Measurements from ENCODE around the gene ASB2.

ASB2 gene

DNA sequence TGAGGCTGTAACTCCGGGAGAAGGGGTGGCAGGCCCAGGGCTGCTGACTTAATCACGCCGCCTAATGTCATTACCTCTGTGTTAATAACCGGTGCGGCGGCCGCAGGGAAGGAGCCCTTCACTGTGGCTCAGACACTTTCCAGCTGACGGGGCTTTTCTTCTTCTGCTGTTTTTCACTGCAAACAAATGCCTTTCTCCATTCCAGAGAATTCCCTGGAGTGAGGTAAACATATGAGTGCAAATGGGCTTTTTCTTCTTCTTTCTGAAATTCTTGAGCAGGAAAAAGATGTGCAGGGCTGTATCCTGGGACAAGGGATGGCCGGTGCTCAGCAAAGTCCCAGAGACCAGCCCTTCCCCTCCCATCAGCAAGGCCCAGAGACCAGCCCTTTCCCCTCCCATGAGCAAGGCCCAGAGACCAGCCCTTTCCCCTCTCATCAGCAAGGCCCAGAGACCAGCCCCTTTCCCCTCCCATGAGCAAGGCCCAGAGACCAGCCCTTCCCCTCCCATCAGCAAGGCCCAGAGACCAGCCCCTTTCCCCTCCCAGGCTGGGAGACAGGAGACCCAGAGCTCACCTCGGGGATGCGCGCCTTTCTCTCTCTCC lies 82.6 kb downstream of the ASB2 start:
- TF ChIP-seq REST (IDR thresholded peaks at IDR 0.05; ENCODE audit: insufficient read depth in 1 of 2, low read depth in 2 of 2, low read length in 2 of 2) (no peak), FOXP2 (optimal IDR thresholded peaks at IDR 0.05; ENCODE audit: borderline replicate concordance, extremely low read depth, extremely low read length, insufficient read depth) (no peak), SIN3A (IDR thresholded peaks at IDR 0.05; ENCODE audit: borderline replicate concordance, insufficient read depth, low read length) (no peak), TAF1 (IDR thresholded peaks at IDR 0.05; ENCODE audit: borderline replicate concordance, insufficient read depth, low read length) (no peak), POLR2AphosphoS5 (IDR thresholded peaks at IDR 0.05; ENCODE audit: low read depth, low read length) (no peak)

DNA sequence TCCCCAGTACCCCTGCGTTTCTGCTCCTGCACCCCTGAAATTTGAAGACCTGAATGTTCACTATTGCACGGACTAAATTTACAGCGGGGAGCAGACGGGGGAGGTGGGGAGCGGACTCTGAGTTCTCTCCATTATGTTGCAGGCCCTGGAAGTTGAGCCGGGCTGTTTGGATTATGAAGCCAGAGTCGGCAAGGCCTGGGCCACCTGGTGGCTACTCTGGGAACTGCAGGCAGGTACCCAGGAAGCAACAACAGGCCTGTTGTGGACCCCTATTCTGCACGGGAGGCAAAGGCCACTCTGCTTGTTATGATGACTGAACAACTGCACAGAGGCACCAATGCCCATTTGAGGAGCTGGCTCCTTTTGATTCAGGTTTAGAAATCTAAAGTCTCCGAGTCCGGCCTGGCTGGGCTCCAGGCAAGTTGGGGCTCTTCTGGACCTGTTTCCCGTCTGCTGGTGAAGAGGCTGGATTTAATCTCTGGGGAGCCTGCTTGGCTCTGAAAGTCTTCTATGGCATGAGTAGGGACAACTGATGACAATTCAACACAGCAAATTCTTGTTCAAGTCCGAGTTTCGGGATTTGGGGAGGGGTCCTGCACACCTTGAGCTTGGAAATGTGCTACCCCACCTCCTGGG lies 83.3 kb downstream of the ASB2 start:
- no peak for TF ChIP-seq REST (IDR thresholded peaks at IDR 0.05; ENCODE audit: insufficient read depth in 1 of 2, low read depth in 2 of 2, low read length in 2 of 2)
- TF ChIP-seq FOXP2 (optimal IDR thresholded peaks at IDR 0.05; ENCODE audit: borderline replicate concordance, extremely low read depth, extremely low read length, insufficient read depth), result no peak
- no peak for TF ChIP-seq POLR2AphosphoS5 (IDR thresholded peaks at IDR 0.05; ENCODE audit: low read depth, low read length)
- no peak for TF ChIP-seq TAF1 (IDR thresholded peaks at IDR 0.05; ENCODE audit: borderline replicate concordance, insufficient read depth, low read length)
- no peak for TF ChIP-seq SIN3A (IDR thresholded peaks at IDR 0.05; ENCODE audit: borderline replicate concordance, insufficient read depth, low read length)

- no peak for TF ChIP-seq SIN3A (IDR thresholded peaks at IDR 0.05; ENCODE audit: borderline replicate concordance, insufficient read depth, low read length)
- no peak for TF ChIP-seq POLR2AphosphoS5 (IDR thresholded peaks at IDR 0.05; ENCODE audit: low read depth, low read length)
- TF ChIP-seq FOXP2 (optimal IDR thresholded peaks at IDR 0.05; ENCODE audit: borderline replicate concordance, extremely low read depth, extremely low read length, insufficient read depth), result no peak
- TF ChIP-seq REST (IDR thresholded peaks at IDR 0.05; ENCODE audit: insufficient read depth in 1 of 2, low read depth in 2 of 2, low read length in 2 of 2), result no peak
- TF ChIP-seq TAF1 (IDR thresholded peaks at IDR 0.05; ENCODE audit: borderline replicate concordance, insufficient read depth, low read length), result no peak
Measured at GRCh38 chr14:93892505-93892839, 83.9 kb downstream of the ASB2 start.

GRCh38 chr14:93891756-93892504 lies 84.4 kb downstream of the ASB2 start:
- TF ChIP-seq REST (IDR thresholded peaks at IDR 0.05; ENCODE audit: insufficient read depth in 1 of 2, low read depth in 2 of 2, low read length in 2 of 2) (no peak), TAF1 (IDR thresholded peaks at IDR 0.05; ENCODE audit: borderline replicate concordance, insufficient read depth, low read length) (no peak), FOXP2 (optimal IDR thresholded peaks at IDR 0.05; ENCODE audit: borderline replicate concordance, extremely low read depth, extremely low read length, insufficient read depth) (no peak), POLR2AphosphoS5 (IDR thresholded peaks at IDR 0.05; ENCODE audit: low read depth, low read length) (no peak), SIN3A (IDR thresholded peaks at IDR 0.05; ENCODE audit: borderline replicate concordance, insufficient read depth, low read length) (no peak)

All from PFSK-1 (cell line).